NT2/D1 (cell line): ENCODE results near the gene TTLL8.

Source experiments
- DNase-seq: peaks from one replicate; pipeline ENCODE4 v3.0.0-alpha.2; 2011; ENCODE audit warnings: low read depth, low spot score
- H3K27me3 ChIP-seq: 2 replicates; pipeline ENCODE4 v1.6.0; 2011; ENCODE audit warnings: mild to moderate bottlenecking; ENCODE audit not compliant: insufficient read length, insufficient read depth
- H3K36me3 ChIP-seq: 2 replicates; pipeline ENCODE4 v1.6.1; 2011; ENCODE audit warnings: mild to moderate bottlenecking, low read length, mixed read lengths; ENCODE audit not compliant: insufficient read depth, insufficient read length
- H3K4me1 ChIP-seq: 2 replicates; pipeline ENCODE4 v1.5.1; 2011; ENCODE audit not compliant: insufficient read depth, insufficient read length
- H3K4me3 ChIP-seq: 2 replicates; pipeline ENCODE4 v1.5.1; 2011; ENCODE audit warnings: low read depth; ENCODE audit not compliant: insufficient read length
- H3K9ac ChIP-seq: 2 replicates; pipeline ENCODE4 v1.6.0; 2011; ENCODE audit warnings: low read depth; ENCODE audit not compliant: insufficient read length
- H3K9me3 ChIP-seq: 2 replicates; pipeline ENCODE4 v1.5.1; 2011; ENCODE audit warnings: mild to moderate bottlenecking, low read length; ENCODE audit not compliant: insufficient read depth
- SUZ12 ChIP-seq: IDR thresholded peaks from 2 replicates; pipeline ENCODE4 v1.6.1; 2011; ENCODE audit not compliant: insufficient read length, insufficient read depth; ENCODE audit errors: extremely low read depth
- YY1 ChIP-seq: IDR thresholded peaks from 2 replicates; pipeline ENCODE4 v1.6.1; 2011; ENCODE audit not compliant: insufficient read length, insufficient read depth
- ZNF274 ChIP-seq: IDR thresholded peaks from 2 replicates; pipeline ENCODE4 v1.6.1; 2011; ENCODE audit warnings: mild to moderate bottlenecking, low read depth, low read length

Gene TTLL8

GRCh38 chr22:50064453-50064852 lies 6.4 kb upstream of the TTLL8 start:
- no peaks in the 10 kb centered on the region for H3K36me3 ChIP-seq
- no peak overlapping the region for H3K4me3 ChIP-seq
- H3K9me3 ChIP-seq = no peaks in the 10 kb centered on the region
- no peak overlapping the region for H3K9ac ChIP-seq
- no peaks in the 10 kb centered on the region for H3K27me3 ChIP-seq
- no peak for TF ChIP-seq ZNF274
- no peak for TF ChIP-seq YY1
- TF ChIP-seq SUZ12 = no peak
- DNase-seq = no peak
- H3K4me1 ChIP-seq = peaks cover 7% of the 10 kb centered on the region

GRCh38 chr22:50063589-50064393 lies 5.7 kb upstream of the TTLL8 start:
- Histone ChIP-seq H3K9me3 (no peaks in the 10 kb centered on the region), H3K36me3 (no peaks in the 10 kb centered on the region), H3K4me1 (peaks cover 7% of the 10 kb centered on the region), H3K9ac (no peak overlapping the region), H3K4me3 (no peak overlapping the region), H3K27me3 (no peaks in the 10 kb centered on the region)
- DNase-seq = no peak
- TF ChIP-seq ZNF274 (no peak), YY1 (no peak)

DNA sequence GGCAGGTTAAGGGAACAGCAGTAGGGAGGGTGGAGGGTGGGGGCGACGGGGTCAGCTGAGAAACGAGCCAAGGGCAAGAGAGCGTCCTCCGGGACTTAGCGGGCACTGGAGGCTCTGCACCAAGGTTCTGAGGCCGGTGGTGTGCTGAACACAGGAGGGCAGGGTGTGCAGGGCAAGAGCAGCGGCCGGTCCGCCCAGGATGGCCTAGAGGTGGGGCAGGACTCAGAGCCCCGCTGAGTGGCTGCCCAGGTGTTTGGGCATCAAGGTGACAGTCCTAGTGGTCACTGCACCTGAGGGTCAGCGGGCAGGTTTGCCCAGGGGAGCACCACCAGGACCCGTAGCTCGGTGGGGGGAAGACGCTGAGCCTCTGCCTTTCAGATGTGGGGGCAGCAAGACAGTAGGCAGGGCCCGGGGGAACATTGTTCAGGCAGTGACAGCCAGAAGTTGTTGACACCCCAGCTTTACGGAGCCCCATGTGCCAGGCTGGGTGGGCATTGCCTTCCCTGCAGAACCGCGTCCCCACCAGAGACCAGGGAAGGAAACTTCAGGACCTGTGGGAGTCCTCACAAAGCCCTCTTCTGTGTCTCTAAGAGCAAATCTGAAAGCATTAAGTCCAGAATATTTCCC lies 4.5 kb upstream of the TTLL8 start:
- H3K4me1 ChIP-seq = peaks cover 7% of the 10 kb centered on the region
- H3K27me3 ChIP-seq = no peaks in the 10 kb centered on the region
- H3K9ac ChIP-seq = no peak overlapping the region
- no peaks in the 10 kb centered on the region for H3K9me3 ChIP-seq
- no peak overlapping the region for H3K4me3 ChIP-seq
- DNase-seq = no peak
- no peaks in the 10 kb centered on the region for H3K36me3 ChIP-seq
- TF ChIP-seq SUZ12 (no peak), ZNF274 (no peak), YY1 (no peak)

DNA sequence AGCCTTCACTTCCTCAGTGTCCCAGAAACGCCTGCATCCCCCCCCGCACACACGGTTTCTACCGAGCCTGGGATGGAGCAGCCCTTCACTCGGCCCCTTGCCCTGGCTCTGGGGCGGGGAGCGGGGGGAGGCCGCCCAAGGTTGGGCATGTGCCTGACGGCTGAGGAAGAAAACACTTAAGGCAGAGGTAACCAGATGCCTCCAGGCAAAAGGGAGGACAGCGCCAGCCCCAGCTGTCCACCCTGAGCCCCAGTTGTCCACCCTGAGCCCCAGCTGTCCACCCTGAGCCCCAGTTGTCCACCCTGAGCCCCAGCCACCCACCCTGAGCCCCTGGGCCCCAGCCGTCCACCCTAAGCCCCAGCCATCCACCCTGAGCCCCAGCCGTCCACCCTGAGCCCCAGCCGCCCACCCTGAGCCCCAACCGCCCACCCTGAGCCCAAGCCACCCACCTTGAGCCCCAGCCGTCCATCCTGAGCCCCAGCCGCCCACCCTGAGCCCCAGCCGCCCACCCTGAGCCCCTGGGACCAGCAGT lies 3.8 kb upstream of the TTLL8 start:
- Histone ChIP-seq H3K4me1 (peaks cover 7% of the 10 kb centered on the region), H3K4me3 (no peak overlapping the region), H3K27me3 (no peaks in the 10 kb centered on the region), H3K9ac (no peak overlapping the region), H3K36me3 (no peaks in the 10 kb centered on the region), H3K9me3 (no peaks in the 10 kb centered on the region)
- TF ChIP-seq SUZ12 (no peak), YY1 (no peak), ZNF274 (no peak)
- DNase-seq = no peak

DNA sequence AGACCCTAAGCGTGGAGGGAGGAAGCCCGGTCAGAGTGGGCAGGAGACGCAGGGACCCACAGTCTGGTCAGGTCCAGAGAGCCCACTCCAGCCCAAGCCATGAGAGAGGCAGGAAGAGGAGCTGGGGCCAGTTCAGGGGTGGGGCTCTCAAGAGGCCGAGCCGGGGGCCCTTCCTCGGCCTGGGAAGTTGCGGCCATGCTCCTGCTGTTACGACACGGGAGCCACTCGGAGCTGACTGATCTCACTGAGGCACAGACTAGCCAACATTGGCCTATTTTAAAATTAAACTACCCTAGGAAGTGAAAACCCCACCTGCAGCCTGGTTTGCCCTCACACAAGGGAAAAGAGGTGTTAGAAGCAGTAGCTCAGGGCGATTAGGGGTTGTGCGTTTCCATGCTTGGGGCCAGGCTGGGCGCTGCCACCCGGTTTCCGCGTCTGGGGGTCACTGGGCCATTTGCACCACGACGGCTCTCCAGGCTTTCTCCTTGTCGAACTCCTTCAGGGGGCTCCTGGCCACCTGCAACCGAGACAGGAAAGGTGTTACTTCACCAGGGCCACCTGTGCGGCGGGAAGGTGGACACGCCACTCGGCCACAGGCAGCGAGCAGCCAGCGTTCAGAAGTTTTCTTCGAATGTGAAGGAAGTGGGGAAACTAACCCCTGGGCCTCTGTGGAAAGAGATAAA lies 3.2 kb upstream of the TTLL8 start:
- Histone ChIP-seq H3K36me3 (no peaks in the 10 kb centered on the region), H3K4me3 (no peak overlapping the region), H3K27me3 (no peaks in the 10 kb centered on the region), H3K4me1 (peaks cover 7% of the 10 kb centered on the region), H3K9me3 (no peaks in the 10 kb centered on the region), H3K9ac (no peak overlapping the region)
- TF ChIP-seq YY1 = no peak
- no peak for TF ChIP-seq ZNF274
- no peak for TF ChIP-seq SUZ12
- no peak for DNase-seq

DNA sequence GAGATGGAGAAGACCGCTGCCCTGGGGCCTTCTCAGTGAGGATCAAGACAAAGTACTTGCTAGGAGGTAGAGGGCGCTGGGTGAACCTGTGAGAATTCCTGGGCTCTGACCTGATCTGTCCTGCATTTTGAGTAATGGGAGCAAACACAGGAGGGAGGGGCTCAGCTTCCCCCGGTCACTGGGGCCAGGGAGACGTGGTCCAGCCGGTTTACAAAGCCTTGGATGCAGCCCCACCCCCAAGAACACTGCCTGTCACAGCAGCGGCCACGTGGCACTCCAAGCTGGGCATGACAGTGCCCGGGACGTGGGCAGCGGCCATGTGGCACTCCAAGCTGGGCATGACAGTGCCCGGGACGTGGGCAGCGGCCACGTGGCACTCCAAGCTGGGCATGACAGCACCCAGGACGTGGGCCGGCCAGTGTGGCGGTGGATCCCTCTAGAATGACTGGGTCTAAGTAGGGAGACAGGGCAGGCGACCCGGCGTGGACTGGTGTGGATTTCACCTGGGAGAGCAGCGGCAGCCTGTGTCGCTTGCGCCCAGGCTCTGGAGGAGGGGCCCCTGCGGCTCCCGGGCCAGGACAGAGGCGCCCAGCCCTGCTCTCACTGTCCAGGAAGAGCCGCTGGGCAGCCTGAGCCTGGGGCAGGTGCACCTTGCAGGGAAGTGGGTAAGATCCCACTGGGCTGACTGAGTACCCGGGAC lies 2.5 kb upstream of the TTLL8 start:
- Histone ChIP-seq H3K4me3 (no peak overlapping the region), H3K9ac (no peak overlapping the region), H3K9me3 (no peaks in the 10 kb centered on the region), H3K27me3 (no peaks in the 10 kb centered on the region), H3K36me3 (no peaks in the 10 kb centered on the region), H3K4me1 (peaks cover 7% of the 10 kb centered on the region)
- no peak for TF ChIP-seq SUZ12
- no peak for TF ChIP-seq ZNF274
- TF ChIP-seq YY1 = no peak
- no peak for DNase-seq

- Histone ChIP-seq H3K36me3 (no peaks in the 10 kb centered on the region), H3K9ac (no peak overlapping the region), H3K9me3 (no peaks in the 10 kb centered on the region), H3K27me3 (no peaks in the 10 kb centered on the region), H3K4me1 (peaks cover 7% of the 10 kb centered on the region), H3K4me3 (no peak overlapping the region)
- no peak for TF ChIP-seq ZNF274
- TF ChIP-seq SUZ12 = no peak
- TF ChIP-seq YY1 = no peak
- DNase-seq = no peak
Measured at GRCh38 chr22:50059881-50060262, 1.8 kb upstream of the TTLL8 start.
